Measurements from ENCODE around the gene THADA.

Gene THADA

DNA sequence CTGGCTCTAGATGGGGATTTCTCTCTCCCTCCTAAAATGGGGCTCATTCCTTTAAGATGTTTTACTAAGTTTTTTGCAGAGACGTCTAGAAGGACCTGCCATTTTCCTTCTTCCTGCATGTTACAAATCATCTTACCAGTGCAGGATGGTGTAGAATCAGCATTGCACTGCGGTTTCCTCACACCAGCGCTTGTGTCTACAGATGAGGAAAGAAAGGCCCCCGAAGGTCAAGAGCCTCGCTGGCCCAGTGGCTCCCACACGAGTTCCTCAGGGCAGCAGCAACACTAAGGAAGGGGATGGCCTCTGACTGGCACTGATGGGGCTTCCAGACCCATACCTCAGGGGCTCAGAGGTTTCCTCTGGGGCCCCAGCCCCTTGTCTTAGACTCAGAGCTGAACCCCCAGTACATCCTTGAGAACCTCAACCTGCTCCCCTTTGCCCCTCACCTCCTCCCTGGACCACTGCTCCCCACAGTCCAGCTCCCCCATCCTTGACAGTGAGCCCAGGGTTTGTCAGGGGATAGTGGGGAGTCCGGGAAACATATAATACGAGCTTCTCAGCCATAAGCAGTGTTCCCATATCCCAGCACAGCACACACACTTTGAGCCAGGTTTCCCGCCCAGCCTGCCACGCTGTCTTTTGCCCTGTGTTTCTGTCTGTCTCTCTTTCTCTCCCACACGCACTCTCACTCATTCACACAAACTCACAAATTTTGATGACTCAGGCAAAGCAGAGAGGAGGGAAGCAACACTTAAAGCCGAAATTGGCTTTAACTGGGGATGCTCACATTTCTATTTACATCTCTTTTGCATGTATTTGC lies 398.9 kb downstream of the THADA start:
- no peak for DNase-seq
- Histone ChIP-seq H3K36me3 (ENCODE audit: insufficient read depth, low read length) (no peaks in the 10 kb centered on the region), H3K9ac (ENCODE audit: low read depth, low read length) (no peak overlapping the region; the same call in 1 of the 2 replicates), H3K27me3 (ENCODE audit: insufficient read depth, low read length, poor library complexity) (no peaks in the 10 kb centered on the region), H3K79me2 (ENCODE audit: insufficient read depth, low read length) (0 out of 2 replicates have a peak, but pooled peaks cover 2% of the 10 kb centered on the region), H3K27ac (ENCODE audit: low read length) (peak overlapping the region; percentile 54), H3K4me3 (ENCODE audit: low read depth in 1 of 2, low read length in 2 of 2) (no peak overlapping the region), H3K4me2 (ENCODE audit: insufficient read depth, low read length) (no peak overlapping the region), H2AFZ (ENCODE audit: low read depth, low read length) (no peak overlapping the region), H4K20me1 (ENCODE audit: insufficient read depth, low read length) (no peaks in the 10 kb centered on the region), H3K9me3 (ENCODE audit: insufficient read depth, low read length, severe bottlenecking) (no peaks in the 10 kb centered on the region), H3K4me1 (ENCODE audit: insufficient read depth, low read length) (peaks cover 77% of the 10 kb centered on the region)
- no peak for TF ChIP-seq EZH2 (IDR thresholded peaks at IDR 0.05; ENCODE audit: borderline replicate concordance, low read depth, low read length, severe bottlenecking)
- TF ChIP-seq, protein P1, sequence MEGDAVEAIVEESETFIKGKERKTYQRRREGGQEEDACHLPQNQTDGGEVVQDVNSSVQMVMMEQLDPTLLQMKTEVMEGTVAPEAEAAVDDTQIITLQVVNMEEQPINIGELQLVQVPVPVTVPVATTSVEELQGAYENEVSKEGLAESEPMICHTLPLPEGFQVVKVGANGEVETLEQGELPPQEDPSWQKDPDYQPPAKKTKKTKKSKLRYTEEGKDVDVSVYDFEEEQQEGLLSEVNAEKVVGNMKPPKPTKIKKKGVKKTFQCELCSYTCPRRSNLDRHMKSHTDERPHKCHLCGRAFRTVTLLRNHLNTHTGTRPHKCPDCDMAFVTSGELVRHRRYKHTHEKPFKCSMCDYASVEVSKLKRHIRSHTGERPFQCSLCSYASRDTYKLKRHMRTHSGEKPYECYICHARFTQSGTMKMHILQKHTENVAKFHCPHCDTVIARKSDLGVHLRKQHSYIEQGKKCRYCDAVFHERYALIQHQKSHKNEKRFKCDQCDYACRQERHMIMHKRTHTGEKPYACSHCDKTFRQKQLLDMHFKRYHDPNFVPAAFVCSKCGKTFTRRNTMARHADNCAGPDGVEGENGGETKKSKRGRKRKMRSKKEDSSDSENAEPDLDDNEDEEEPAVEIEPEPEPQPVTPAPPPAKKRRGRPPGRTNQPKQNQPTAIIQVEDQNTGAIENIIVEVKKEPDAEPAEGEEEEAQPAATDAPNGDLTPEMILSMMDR (IDR thresholded peaks at IDR 0.05; ENCODE audit: borderline replicate concordance, extremely low read depth, low read length, poor library complexity, severe bottlenecking) = no peak
- ATAC-seq (ENCODE audit: insufficient read depth, low read depth) = no peak

GRCh38 chr2:43194121-43194869 lies 401.5 kb downstream of the THADA start:
- Histone ChIP-seq H2AFZ (ENCODE audit: low read depth, low read length) (0 out of 2 replicates have a peak overlapping the region, but pooled peaks have one; percentile 34), H3K27ac (ENCODE audit: low read length) (peak overlapping the region; percentile 77), H4K20me1 (ENCODE audit: insufficient read depth, low read length) (no peaks in the 10 kb centered on the region), H3K79me2 (ENCODE audit: insufficient read depth, low read length) (no peaks in the 10 kb centered on the region), H3K4me2 (ENCODE audit: insufficient read depth, low read length) (peak overlapping the region; percentile 25), H3K4me1 (ENCODE audit: insufficient read depth, low read length) (peaks cover 51% of the 10 kb centered on the region), H3K27me3 (ENCODE audit: insufficient read depth, low read length, poor library complexity) (no peaks in the 10 kb centered on the region), H3K36me3 (ENCODE audit: insufficient read depth, low read length) (no peaks in the 10 kb centered on the region), H3K9me3 (ENCODE audit: insufficient read depth, low read length, severe bottlenecking) (no peaks in the 10 kb centered on the region), H3K4me3 (ENCODE audit: low read depth in 1 of 2, low read length in 2 of 2) (peak overlapping the region in 1 of 2 experiments; percentile 3; a peak in 1 of 4 replicates), H3K9ac (ENCODE audit: low read depth, low read length) (peak overlapping the region; percentile 46)
- no peak for DNase-seq
- ATAC-seq (ENCODE audit: insufficient read depth, low read depth) = peak; percentile 10
- TF ChIP-seq, protein P1 (IDR thresholded peaks at IDR 0.05; ENCODE audit: borderline replicate concordance, extremely low read depth, low read length, poor library complexity, severe bottlenecking) = no peak
- TF ChIP-seq EZH2 (IDR thresholded peaks at IDR 0.05; ENCODE audit: borderline replicate concordance, low read depth, low read length, severe bottlenecking) = no peak

DNA sequence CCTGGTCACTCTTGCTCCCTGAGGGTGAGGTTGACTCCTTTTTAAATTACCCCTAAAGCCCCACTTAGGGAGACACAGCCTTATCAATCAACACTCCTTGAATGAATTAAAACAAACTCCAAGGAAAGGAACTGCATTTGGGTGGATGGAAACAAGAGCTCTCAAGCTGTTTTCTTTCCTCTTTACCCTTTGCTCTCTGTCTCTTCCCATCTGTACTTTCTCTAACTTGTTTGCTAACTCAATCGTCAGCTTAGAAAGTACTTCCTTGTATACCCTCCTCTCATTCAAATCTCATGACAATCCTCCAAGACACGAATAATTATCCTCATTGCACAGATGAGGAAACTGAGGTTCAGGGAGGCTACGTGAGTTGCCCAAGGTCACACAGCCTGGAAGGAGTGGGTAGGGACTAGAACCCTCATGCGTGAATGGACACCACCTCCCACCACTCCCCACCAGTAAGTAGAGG lies 402.2 kb downstream of the THADA start:
- ATAC-seq (ENCODE audit: insufficient read depth, low read depth) = no peak
- Histone ChIP-seq H3K9ac (ENCODE audit: low read depth, low read length) (peak overlapping the region; percentile 46), H3K27ac (ENCODE audit: low read length) (peak overlapping the region; percentile 77)

More for the DNA sequence above, 402.2 kb downstream of the THADA start:
- DNase-seq = no peak
- TF ChIP-seq, protein P1 (IDR thresholded peaks at IDR 0.05; ENCODE audit: borderline replicate concordance, extremely low read depth, low read length, poor library complexity, severe bottlenecking) = no peak
- TF ChIP-seq EZH2 (IDR thresholded peaks at IDR 0.05; ENCODE audit: borderline replicate concordance, low read depth, low read length, severe bottlenecking) = no peak
- Histone ChIP-seq H2AFZ (ENCODE audit: low read depth, low read length) (no peak overlapping the region), H3K4me2 (ENCODE audit: insufficient read depth, low read length) (peak overlapping the region; percentile 25), H3K4me3 (ENCODE audit: low read depth in 1 of 2, low read length in 2 of 2) (peak overlapping the region in 1 of 2 experiments; percentile 3; a peak in 1 of 4 replicates), H3K4me1 (ENCODE audit: insufficient read depth, low read length) (peaks cover 51% of the 10 kb centered on the region), H4K20me1 (ENCODE audit: insufficient read depth, low read length) (no peaks in the 10 kb centered on the region), H3K79me2 (ENCODE audit: insufficient read depth, low read length) (no peaks in the 10 kb centered on the region), H3K9me3 (ENCODE audit: insufficient read depth, low read length, severe bottlenecking) (no peaks in the 10 kb centered on the region), H3K27me3 (ENCODE audit: insufficient read depth, low read length, poor library complexity) (no peaks in the 10 kb centered on the region), H3K36me3 (ENCODE audit: insufficient read depth, low read length) (no peaks in the 10 kb centered on the region)
